ENCODE measurements around the gene SMG5. TPM values are rescaled to one million over a fixed set of nuclear protein-coding genes. Genes with fewer than 3 reads are reported as not detected.

Gene SMG5
- polyA plus RNA-seq, 1 donor (not counting 4 experiments of a cell fraction or from before 2014, with no cell fraction given): 22.4 TPM

- Histone ChIP-seq H3K4me3 (ENCODE audit: control insufficient read depth in 2 of 3, extremely low read depth in 1 of 3, insufficient read depth in 2 of 3, low read depth in 1 of 3, low read length in 3 of 3) (peak overlapping the region; percentile 54 to 89 (median 85)), H3K4me2 (ENCODE audit: control insufficient read depth, extremely low read depth, insufficient read depth, low read depth, low read length) (peak overlapping the region; percentile 90), H3K79me2 (ENCODE audit: control insufficient read depth, insufficient read depth, low read length) (peaks cover 62% of the 10 kb centered on the region), H3K4me1 (ENCODE audit: control insufficient read depth, extremely low read depth, insufficient read depth, low read length) (peaks cover 33% of the 10 kb centered on the region), H3K9ac (ENCODE audit: control insufficient read depth, extremely low read depth, insufficient read depth, low read length) (peak overlapping the region; percentile 92), H2AFZ (ENCODE audit: control insufficient read depth, low read length) (peak overlapping the region; percentile 39), H3K27me3 (ENCODE audit: control insufficient read depth, extremely low read depth, insufficient read depth, low read length) (no peaks in the 10 kb centered on the region), H3K27ac (ENCODE audit: control insufficient read depth, insufficient read depth, low read length) (peak overlapping the region; percentile 80), H3K9me1 (ENCODE audit: control insufficient read depth, extremely low read depth, insufficient read depth, low read length) (no peaks in the 10 kb centered on the region), H4K20me1 (ENCODE audit: control insufficient read depth, extremely low read depth, insufficient read depth, low read length) (no peaks in the 10 kb centered on the region), H3K9me3 (ENCODE audit: control insufficient read depth, low read depth, low read length) (no peaks in the 10 kb centered on the region), H3K36me3 (ENCODE audit: control insufficient read depth in 2 of 2, extremely low read depth in 1 of 2, insufficient read depth in 2 of 2, low read length in 2 of 2) (peaks cover 14 to 18% of the 10 kb centered on the region in 2 experiments)
- TF ChIP-seq EZH2 (IDR thresholded peaks at IDR 0.05; ENCODE audit: low read length): no peak
- TF ChIP-seq, protein P1, sequence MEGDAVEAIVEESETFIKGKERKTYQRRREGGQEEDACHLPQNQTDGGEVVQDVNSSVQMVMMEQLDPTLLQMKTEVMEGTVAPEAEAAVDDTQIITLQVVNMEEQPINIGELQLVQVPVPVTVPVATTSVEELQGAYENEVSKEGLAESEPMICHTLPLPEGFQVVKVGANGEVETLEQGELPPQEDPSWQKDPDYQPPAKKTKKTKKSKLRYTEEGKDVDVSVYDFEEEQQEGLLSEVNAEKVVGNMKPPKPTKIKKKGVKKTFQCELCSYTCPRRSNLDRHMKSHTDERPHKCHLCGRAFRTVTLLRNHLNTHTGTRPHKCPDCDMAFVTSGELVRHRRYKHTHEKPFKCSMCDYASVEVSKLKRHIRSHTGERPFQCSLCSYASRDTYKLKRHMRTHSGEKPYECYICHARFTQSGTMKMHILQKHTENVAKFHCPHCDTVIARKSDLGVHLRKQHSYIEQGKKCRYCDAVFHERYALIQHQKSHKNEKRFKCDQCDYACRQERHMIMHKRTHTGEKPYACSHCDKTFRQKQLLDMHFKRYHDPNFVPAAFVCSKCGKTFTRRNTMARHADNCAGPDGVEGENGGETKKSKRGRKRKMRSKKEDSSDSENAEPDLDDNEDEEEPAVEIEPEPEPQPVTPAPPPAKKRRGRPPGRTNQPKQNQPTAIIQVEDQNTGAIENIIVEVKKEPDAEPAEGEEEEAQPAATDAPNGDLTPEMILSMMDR (optimal IDR thresholded peaks at IDR 0.05 in 1 of 3, IDR thresholded peaks at IDR 0.05 in 1 of 3, conservative IDR thresholded peaks at IDR 0.05 in 1 of 3; ENCODE audit: extremely low read depth in 1 of 3, insufficient read depth in 2 of 3, low read length in 3 of 3): no peak
- FAIRE-seq: no peak
- no peak for DNase-seq (ENCODE audit: low read depth, low spot score)
- dilution Hi-C loops (cut with MboI; ENCODE audit: extremely low pct_ligation_motif_present, low sequenced_read_pairs): no loop called here
Observed at GRCh38 chr1:156281693-156282478, 739 bp downstream of the SMG5 start.

- peaks cover 33% of the 10 kb centered on the region for H3K4me1 ChIP-seq (ENCODE audit: control insufficient read depth, extremely low read depth, insufficient read depth, low read length)
- H2AFZ ChIP-seq (ENCODE audit: control insufficient read depth, low read length): no peak overlapping the region
- peak overlapping the region; percentile 92 for H3K9ac ChIP-seq (ENCODE audit: control insufficient read depth, extremely low read depth, insufficient read depth, low read length)
- H3K27ac ChIP-seq (ENCODE audit: control insufficient read depth, insufficient read depth, low read length): peak overlapping the region; percentile 80
- peaks cover 14 to 21% of the 10 kb centered on the region in 2 experiments for H3K36me3 ChIP-seq (ENCODE audit: control insufficient read depth in 2 of 2, extremely low read depth in 1 of 2, insufficient read depth in 2 of 2, low read length in 2 of 2)
- H3K9me3 ChIP-seq (ENCODE audit: control insufficient read depth, low read depth, low read length): no peaks in the 10 kb centered on the region
- no peaks in the 10 kb centered on the region for H4K20me1 ChIP-seq (ENCODE audit: control insufficient read depth, extremely low read depth, insufficient read depth, low read length)
- H3K4me2 ChIP-seq (ENCODE audit: control insufficient read depth, extremely low read depth, insufficient read depth, low read depth, low read length): peak overlapping the region; percentile 90
- peak overlapping the region; percentile 54 to 89 (median 85) for H3K4me3 ChIP-seq (ENCODE audit: control insufficient read depth in 2 of 3, extremely low read depth in 1 of 3, insufficient read depth in 2 of 3, low read depth in 1 of 3, low read length in 3 of 3)
- dilution Hi-C loops (cut with MboI; ENCODE audit: extremely low pct_ligation_motif_present, low sequenced_read_pairs): no loop called here
- H3K27me3 ChIP-seq (ENCODE audit: control insufficient read depth, extremely low read depth, insufficient read depth, low read length): no peaks in the 10 kb centered on the region
- TF ChIP-seq EZH2 (IDR thresholded peaks at IDR 0.05; ENCODE audit: low read length): no peak
- TF ChIP-seq, protein P1 (optimal IDR thresholded peaks at IDR 0.05 in 1 of 3, IDR thresholded peaks at IDR 0.05 in 1 of 3, conservative IDR thresholded peaks at IDR 0.05 in 1 of 3; ENCODE audit: extremely low read depth in 1 of 3, insufficient read depth in 2 of 3, low read length in 3 of 3): no peak
- H3K79me2 ChIP-seq (ENCODE audit: control insufficient read depth, insufficient read depth, low read length): peaks cover 62% of the 10 kb centered on the region
- no peaks in the 10 kb centered on the region for H3K9me1 ChIP-seq (ENCODE audit: control insufficient read depth, extremely low read depth, insufficient read depth, low read length)
- DNase-seq (ENCODE audit: low read depth, low spot score): no peak
- no peak for FAIRE-seq
Observed at GRCh38 chr1:156281281-156281680, 1.3 kb downstream of the SMG5 start.
